Astrocyte of the cerebellum (primary cell): ENCODE measurements around the gene CREB5.
A peak's percentile ranks its signal among the peaks of the same experiment; 100 is the strongest.

Experiments used
- DNase-seq: peaks from one replicate; pipeline ENCODE4 v3.0.0-alpha.2; 2011; ENCODE audit warnings: low read depth
- H3K4me3 ChIP-seq: 2 replicates; pipeline ENCODE4 v1.5.1; 2011; ENCODE audit warnings: mild to moderate bottlenecking, low read depth, low read length, moderate library complexity
- in situ Hi-C: cut with HindIII; loops from 2 replicates; pipeline ENCODE4 v1.10.0; 2017; ENCODE audit warnings: low sequenced_read_pairs
- TF ChIP-seq, protein P1 (sequence below): IDR thresholded peaks from 2 replicates; pipeline ENCODE4 v1.5.1; 2012; ENCODE audit warnings: low read length, low read depth, moderate library complexity, mild to moderate bottlenecking; ENCODE audit errors: missing control alignments

The CREB5 gene

DNA sequence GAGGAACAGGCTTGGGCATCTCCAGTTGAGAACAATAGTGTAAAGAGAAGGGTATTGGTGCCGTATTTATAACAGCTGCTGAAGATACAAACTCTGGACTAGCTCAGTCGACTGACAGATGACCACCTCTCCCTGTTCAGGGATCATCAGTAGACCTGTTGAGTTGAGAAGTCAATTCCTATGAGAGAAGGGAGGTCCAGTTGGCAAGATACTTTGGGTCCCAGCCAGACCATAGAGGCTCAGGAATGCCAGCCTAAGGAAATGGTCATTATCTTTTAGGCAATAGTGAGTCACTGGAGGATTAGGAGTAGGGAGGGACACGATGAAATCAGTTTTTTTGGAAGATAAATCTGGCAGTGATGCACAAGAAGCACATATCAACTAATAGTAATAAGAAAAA is 342.9 kb downstream of the CREB5 start:
- no peak overlapping the region for H3K4me3 ChIP-seq
- in situ Hi-C loops: no loop called here
- DNase-seq: no peak
- TF ChIP-seq, protein P1, sequence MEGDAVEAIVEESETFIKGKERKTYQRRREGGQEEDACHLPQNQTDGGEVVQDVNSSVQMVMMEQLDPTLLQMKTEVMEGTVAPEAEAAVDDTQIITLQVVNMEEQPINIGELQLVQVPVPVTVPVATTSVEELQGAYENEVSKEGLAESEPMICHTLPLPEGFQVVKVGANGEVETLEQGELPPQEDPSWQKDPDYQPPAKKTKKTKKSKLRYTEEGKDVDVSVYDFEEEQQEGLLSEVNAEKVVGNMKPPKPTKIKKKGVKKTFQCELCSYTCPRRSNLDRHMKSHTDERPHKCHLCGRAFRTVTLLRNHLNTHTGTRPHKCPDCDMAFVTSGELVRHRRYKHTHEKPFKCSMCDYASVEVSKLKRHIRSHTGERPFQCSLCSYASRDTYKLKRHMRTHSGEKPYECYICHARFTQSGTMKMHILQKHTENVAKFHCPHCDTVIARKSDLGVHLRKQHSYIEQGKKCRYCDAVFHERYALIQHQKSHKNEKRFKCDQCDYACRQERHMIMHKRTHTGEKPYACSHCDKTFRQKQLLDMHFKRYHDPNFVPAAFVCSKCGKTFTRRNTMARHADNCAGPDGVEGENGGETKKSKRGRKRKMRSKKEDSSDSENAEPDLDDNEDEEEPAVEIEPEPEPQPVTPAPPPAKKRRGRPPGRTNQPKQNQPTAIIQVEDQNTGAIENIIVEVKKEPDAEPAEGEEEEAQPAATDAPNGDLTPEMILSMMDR: no peak

DNA sequence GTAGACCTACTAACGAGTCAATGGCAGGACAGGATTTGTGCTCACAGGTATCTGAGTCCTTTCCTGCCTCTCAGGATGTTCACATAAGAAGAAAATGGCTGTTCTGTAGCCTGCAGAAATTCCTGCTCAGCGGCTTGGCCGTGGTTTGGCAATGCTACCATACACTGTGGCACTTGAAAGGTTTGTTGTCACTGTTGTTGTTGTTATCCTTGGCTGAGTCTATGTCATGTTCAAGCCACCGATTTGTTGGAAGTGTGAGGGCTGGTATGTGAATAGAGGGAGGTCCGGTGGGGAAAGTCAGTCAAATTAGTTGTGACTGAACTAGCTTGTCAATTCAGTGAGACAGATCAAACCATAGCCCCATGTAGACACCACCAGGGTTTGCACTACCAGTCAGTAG is 345.9 kb downstream of the CREB5 start:
- TF ChIP-seq, protein P1: no peak
- in situ Hi-C loops: no loop called here
- DNase-seq: no peak
- no peak overlapping the region for H3K4me3 ChIP-seq

DNA sequence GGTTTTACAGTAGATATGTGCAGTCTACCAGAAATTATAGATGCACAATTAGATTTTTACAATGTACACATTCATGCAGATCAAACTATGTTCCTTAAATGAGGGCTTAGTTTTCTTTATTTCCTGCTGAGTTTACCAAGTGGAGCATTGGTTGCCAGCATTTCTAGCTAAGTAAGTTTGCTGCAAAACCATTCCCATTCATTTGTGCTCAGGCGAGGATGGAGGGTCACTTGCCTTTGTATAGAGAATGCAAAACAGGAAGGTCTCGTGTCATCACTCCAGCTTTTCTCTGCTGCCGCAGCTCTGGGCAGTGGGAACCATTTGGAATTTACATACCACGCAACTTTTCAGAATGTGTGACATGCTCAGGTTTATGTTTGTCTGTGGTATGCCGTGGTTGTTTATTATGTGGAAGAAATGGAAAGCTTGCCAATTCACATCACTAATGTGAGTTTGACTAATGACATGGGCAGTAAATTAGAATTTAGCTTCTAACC is 347.2 kb downstream of the CREB5 start:
- H3K4me3 ChIP-seq: no peak overlapping the region
- in situ Hi-C loops: no loop called here
- peak; percentile 84 for DNase-seq
- TF ChIP-seq, protein P1: no peak

DNA sequence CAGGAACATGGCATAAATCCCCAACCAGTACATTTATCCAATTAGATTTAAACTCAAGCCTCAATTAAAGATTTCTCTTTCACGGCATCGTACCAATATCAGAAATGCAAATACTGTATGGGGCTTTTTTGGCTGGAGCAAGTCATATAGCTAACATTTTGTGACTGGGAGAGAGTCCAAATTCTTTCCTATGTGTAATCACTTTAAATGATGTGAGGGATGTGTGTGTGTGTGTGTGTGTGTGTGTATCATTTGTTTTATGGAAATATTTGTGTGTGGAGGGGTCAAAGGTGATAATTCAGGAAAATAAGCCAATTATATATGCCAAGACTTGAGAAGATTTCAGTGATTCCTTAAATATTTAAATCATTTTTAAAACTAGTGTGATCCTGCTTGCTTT is 349.2 kb downstream of the CREB5 start:
- in situ Hi-C loops: no loop called here
- TF ChIP-seq, protein P1: no peak
- no peak overlapping the region for H3K4me3 ChIP-seq
- no peak for DNase-seq

DNA sequence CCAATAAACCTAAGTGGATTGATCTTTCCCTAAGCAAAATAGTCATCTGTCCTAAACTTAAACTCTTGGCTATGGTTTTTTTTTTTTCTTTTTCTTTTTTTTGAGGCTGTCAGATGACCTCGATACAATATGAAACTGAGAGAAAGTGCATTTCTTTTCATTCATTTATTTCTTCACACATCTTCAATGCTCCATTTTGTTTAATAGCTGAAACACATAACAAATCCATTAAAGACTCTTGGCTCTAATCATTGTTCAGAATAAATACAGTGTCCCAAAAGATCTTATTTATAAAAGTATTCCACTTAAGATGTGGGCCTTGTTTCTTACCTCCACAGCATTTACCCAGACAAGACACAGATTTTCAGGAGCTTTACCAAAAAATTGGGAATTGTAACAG is 350.3 kb downstream of the CREB5 start:
- TF ChIP-seq, protein P1: no peak

DNA sequence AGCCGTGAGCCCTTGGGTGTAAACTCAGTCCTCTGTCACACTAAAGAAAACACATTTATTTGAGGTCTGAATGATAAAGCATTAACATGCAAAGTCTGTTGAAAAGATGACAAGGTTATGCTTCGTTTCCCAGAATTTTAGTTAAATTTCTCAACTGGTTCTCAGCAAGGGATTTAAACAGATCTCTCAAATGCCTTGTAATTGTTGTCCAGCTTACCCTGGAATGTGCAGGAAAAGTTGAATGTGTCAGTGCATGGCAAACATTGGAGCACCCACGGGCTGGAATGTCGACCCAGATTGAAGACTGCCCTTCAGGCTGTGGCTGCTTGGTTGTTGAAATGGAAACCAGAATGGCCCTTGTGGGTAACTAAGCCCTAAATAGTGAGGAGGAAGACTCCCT is 354.0 kb downstream of the CREB5 start:
- in situ Hi-C loops: no loop called here
- no peak for DNase-seq
- H3K4me3 ChIP-seq: no peak overlapping the region
- TF ChIP-seq, protein P1: no peak

More for the DNA sequence above, 350.3 kb downstream of the CREB5 start:
- in situ Hi-C loops: no loop called here
- no peak for DNase-seq
- H3K4me3 ChIP-seq: no peak overlapping the region

DNA sequence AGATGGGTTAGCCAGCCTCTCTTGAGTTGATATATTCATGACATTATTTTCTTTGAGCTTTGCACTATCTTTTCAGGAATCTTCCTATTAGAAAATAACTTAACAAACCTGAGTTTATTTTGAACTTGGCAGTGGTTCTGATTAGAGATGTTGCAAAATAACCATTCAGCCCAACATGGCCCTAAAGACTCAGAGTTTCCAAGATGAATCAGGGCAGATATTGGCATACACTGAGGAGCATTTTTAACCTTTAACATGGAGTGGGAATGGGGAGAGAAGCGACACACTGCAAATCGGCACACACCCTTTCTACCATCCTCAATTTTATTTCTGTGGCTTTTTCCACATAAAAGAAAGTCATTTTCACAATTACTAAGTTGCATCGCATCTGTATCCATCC is 355.0 kb downstream of the CREB5 start:
- TF ChIP-seq, protein P1: no peak
- no peak overlapping the region for H3K4me3 ChIP-seq
- no peak for DNase-seq
- in situ Hi-C loops: no loop called here
